ENCODE results near the gene MOGAT2. TPM values are rescaled to one million over a fixed set of nuclear protein-coding genes. Genes with fewer than 3 reads are reported as not detected.

Gene MOGAT2
- total RNA-seq, 1 donor from 2014 or later = 0.17 TPM

DNA sequence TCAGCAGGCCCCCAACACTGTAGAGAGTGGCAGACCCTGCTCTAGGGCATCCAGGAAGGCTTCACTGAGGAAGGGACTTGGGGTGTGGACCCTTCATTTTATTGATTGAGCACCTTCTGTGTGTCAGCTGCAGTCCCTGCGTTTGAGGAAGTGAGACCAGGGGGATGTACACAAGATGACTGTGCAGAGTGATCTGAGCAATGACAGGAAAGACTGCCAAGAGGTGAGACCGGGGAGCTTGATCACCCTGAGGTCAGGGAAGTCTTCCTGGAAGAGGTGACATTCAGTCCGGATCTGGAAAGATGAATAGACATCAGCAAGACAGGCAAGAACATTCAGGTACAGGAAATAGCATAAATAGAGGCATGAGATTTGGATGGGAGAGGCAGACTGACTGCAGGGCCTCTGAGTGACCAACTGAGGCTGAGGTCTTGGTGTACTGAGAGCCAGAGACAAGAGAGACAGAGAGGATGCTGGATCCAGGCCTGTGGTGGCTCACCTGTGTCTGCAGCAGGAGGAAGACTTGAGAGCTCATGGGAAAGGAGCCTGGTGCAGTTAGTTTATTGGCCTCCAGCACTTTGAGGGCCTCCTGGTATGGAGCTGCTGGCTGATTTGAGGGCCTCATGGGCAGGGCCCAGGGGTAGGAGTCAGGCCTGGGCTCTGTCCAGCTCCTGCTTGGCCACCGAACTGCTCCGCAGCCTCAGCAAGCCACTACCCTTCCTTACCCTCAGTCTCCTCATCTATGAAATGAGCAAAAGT lies 56.1 kb downstream of the MOGAT2 start:
- no peak for ATAC-seq
- intact Hi-C loops (cut with micrococcal nuclease) = no loop called here

GRCh38 chr11:75775056-75775455 lies 57.4 kb downstream of the MOGAT2 start:
- ATAC-seq (no peak), DNase-seq (no peak)
- intact Hi-C loops (cut with micrococcal nuclease) = no loop called here

More for the DNA sequence above, 56.1 kb downstream of the MOGAT2 start:
- no peak for DNase-seq

DNA sequence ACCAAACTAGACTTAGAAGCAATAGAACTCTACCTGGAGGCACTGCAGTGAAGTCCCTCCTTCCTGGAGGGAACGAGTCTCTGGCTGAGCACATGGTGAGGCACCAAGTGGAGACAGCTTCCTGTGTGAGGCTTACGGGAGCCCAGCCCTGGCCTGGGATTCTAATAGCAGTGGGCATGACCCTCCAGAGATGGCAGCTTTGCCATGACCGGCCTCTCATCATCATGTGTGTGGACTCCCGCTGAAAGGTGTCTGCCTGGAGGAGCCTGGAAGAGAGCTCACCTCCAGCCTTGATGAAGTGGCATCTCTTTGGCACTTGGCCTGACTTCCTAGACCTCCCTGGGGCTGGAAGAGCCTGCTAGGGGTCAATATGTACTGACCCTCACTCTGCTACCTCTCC lies 58.9 kb downstream of the MOGAT2 start:
- ATAC-seq = no peak
- no peak for DNase-seq

DNA sequence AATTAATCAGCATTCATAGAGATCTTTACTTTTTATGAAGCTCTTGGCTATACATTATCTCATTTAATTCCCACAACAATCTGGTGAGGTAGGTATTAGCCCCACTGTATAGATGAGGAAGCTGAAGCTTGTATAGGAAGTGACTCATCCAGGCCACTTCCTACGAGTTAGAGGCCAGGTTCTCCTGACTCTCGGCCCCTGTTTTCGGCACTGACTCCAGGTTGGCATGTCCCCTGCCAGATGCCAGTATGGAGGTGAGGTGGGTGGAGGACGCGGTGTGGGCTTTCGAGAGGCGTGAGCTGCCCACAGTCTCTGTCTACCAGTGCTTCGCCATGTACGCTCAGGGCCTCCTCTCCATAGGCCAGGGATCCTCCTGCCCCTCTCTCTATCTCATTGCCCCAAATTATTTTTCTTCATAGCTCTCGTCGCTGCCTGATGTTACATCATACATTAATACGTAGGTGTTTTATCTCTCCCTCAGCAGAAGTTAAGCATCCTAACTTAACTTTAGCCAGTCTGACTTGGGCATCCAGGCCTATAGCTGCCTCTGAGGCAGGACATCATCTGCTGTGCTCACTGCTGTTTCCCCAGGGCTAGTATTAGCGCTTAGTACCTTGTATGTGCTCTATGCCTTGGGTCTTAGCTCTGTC lies 59.9 kb downstream of the MOGAT2 start:
- intact Hi-C loops (cut with micrococcal nuclease) = no loop called here
- no peak for DNase-seq
- no peak for ATAC-seq

More for the DNA sequence above, 58.9 kb downstream of the MOGAT2 start:
- intact Hi-C loops (cut with micrococcal nuclease) = no loop called here

- no peak for DNase-seq
- intact Hi-C loops (cut with micrococcal nuclease) = no loop called here
Measured at GRCh38 chr11:75778962-75779361, 61.3 kb downstream of the MOGAT2 start.

DNA sequence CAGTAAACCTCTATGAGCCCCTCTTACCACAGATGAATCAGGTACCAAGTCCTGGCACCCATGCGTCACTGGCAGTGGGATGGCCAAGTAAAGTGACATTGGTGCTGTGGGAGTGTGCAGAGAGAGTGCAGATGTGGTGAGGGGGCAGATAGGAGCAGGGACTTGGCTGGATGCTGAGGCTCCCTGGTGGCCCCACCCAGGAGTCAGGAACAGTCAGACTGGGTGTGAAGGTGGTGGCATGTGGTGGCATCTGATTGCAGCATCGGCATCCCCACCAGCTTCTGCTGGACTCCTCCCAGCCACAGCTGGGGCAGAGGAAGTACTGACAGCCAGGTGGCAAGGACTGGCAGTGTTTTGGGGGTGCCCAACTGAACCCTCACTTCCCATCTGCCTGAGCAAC lies 62.3 kb downstream of the MOGAT2 start:
- no peak for ATAC-seq
- no peak for DNase-seq

More at GRCh38 chr11:75778962-75779361, 61.3 kb downstream of the MOGAT2 start:
- ATAC-seq = no peak

GRCh38 chr11:75780888-75781287 lies 63.2 kb downstream of the MOGAT2 start:
- no peak for ATAC-seq
- DNase-seq = no peak
- intact Hi-C loops (cut with micrococcal nuclease) = no loop called here

More for the DNA sequence above, 62.3 kb downstream of the MOGAT2 start:
- intact Hi-C loops (cut with micrococcal nuclease) = no loop called here

DNA sequence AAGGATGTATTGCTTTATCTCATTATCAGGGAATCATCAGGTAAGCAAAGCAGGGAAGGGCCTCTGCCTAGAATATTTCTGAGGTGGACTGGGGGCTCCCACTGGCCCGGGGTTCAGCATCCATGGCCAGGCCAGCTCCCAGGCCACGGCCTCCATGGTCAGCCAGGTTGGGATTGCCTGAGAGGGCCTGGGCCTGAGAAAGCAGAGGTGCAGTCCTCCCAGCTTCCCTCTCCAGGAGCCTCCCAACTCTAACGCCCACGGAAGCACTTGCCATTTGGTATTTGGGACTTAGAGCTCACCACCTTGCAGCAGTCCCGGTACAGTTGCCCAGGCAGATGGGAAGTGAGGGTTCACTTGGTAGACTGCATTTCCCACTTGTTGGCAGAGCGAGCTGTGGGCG lies 63.7 kb downstream of the MOGAT2 start:
- intact Hi-C loops (cut with micrococcal nuclease) = no loop called here
- DNase-seq (no peak), ATAC-seq (no peak)

DNA sequence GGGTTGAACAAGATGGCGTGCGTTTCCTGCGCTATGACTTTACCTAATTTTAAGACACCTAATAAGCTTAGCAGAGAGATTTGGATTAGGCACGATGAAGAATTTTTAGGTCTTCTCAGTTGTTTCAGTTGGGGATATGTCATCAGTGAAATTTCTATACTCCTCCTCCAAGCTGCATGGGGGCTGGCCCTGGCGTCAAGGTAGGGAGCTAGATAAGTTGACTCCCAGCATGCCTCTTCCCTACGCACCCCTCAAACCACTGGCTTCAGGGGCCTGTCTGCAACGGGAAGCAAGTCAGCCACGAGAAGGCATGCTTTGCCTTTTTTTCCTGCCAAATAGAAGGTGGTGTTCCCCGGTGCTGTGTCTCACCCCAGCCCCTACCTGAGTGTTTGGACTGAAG lies 64.2 kb downstream of the MOGAT2 start:
- intact Hi-C loops (cut with micrococcal nuclease) = no loop called here
- DNase-seq (no peak), ATAC-seq (no peak)

Other genes with a start within 250 kb of the MOGAT2 start
- gene GDPD5, start 191.9 kb upstream of the MOGAT2 start, total RNA-seq = 8.4 TPM
- gene SERPINH1, start 155.6 kb upstream of the MOGAT2 start, total RNA-seq = 58.5 TPM
- gene MAP6, start 48.8 kb upstream of the MOGAT2 start, total RNA-seq = 5.4 TPM
- gene DGAT2, start 50.9 kb downstream of the MOGAT2 start, total RNA-seq = 18.3 TPM
- gene UVRAG, start 97.4 kb downstream of the MOGAT2 start, total RNA-seq = 14.9 TPM